D721Med (cell line): ENCODE data around the gene HTT-AS.
A peak's percentile ranks its signal among the peaks of the same experiment; 100 is the strongest.

Source experiments
- DNase-seq: peaks from one replicate; pipeline ENCODE4 v3.0.0; 2011; ENCODE audit warnings: low spot score; ENCODE audit not compliant: insufficient read length
- FAIRE-seq: peaks from 2 replicates; lab custom pipeline; 2011; peaks lifted over from hg19 to GRCh38; lab: Jason Lieb, UNC
- TF ChIP-seq, protein P1 (sequence below): IDR thresholded peaks from 2 replicates; pipeline ENCODE4 v1.5.1; 2012; ENCODE audit warnings: mild to moderate bottlenecking, control low read depth; ENCODE audit not compliant: insufficient read depth; ENCODE audit errors: missing control alignments

The HTT-AS gene

DNA sequence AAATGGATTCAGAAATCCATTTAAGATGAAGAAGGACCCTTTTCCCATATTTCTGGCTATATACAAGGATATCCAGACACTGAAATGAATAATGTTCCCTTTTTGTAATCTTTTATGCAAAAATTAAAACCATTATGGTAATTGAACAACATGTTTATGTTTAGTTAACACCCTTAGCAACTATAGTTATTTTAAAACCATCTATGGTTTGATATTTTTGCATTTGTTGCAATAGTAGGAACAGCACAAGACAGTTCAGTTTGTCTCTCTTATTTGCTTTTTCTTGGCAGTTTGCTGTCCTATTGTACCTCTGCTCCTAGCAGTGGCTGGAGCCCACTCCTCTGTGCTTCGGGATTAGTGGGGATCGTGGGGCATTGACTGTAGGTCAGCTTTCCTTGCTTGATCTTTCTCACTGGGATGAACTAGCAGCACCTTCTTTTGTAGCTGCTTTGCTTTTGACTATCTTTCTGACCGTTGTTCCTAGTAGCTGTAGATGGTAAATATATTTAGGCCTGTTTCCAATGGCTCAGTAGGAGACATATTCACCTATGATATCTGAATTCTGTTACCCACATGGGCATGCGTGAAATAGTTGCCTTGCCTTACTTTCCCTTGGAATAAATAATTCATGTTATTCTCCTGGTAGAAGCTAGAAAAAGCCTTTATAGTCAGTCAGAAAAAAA is 12.9 kb upstream of the HTT-AS start:
- FAIRE-seq (no peak), DNase-seq (no peak)
- TF ChIP-seq, protein P1, sequence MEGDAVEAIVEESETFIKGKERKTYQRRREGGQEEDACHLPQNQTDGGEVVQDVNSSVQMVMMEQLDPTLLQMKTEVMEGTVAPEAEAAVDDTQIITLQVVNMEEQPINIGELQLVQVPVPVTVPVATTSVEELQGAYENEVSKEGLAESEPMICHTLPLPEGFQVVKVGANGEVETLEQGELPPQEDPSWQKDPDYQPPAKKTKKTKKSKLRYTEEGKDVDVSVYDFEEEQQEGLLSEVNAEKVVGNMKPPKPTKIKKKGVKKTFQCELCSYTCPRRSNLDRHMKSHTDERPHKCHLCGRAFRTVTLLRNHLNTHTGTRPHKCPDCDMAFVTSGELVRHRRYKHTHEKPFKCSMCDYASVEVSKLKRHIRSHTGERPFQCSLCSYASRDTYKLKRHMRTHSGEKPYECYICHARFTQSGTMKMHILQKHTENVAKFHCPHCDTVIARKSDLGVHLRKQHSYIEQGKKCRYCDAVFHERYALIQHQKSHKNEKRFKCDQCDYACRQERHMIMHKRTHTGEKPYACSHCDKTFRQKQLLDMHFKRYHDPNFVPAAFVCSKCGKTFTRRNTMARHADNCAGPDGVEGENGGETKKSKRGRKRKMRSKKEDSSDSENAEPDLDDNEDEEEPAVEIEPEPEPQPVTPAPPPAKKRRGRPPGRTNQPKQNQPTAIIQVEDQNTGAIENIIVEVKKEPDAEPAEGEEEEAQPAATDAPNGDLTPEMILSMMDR = no peak

DNA sequence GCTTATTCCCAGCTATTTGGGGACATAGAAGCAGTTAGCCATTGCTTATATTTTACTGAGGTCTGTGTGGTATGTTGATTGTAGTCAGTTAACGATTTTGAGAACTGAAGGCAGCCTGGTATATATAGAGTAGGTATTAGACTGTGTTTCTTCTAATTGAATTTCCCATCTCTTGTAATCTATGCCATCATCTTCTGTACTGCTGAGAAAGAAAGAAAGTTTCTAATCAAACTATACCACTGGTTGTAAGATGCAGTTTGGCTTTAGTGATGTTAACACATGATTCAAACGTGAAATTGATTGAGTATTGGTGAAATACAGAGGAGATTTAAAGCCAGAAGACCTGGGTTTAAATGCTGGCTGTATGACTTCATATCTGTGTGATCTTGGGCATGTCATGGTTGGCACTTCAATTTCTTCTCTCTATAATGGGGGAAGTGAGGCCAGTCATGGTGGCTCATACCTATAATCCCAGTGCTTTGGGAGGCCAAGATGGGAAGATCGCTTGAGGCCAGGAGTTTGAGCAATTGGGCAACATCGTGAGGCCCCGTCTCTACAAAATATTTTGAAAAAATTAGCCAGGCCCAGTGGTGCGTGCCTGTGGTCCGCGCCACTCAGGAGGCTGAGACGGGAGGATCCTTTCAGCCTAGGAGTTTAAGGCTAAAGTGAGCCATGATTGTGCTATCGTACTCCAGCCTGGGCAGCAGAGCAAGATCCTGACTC is 11.8 kb upstream of the HTT-AS start:
- no peak for DNase-seq
- TF ChIP-seq, protein P1 = no peak
- peak; percentile 11 for FAIRE-seq

DNA sequence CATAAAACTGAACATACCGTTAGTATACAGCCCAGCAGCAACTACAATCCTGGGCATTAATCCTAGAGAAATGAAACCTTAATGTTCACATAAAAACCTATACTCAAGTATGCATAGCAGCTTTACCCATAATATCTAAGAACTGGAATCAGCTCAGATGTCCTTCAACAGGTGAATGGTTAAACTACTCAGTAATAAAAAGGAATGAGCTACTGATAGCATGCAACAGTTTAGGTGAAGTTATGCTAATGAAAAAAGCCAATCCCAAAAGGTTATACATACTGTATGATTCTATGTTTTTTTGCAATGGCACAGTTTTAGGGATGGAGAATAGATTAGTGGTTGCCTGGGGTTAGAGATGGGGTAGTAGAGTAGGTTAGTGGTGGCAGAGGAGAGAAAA is 9.4 kb upstream of the HTT-AS start:
- DNase-seq (no peak), FAIRE-seq (no peak)
- TF ChIP-seq, protein P1 = no peak

DNA sequence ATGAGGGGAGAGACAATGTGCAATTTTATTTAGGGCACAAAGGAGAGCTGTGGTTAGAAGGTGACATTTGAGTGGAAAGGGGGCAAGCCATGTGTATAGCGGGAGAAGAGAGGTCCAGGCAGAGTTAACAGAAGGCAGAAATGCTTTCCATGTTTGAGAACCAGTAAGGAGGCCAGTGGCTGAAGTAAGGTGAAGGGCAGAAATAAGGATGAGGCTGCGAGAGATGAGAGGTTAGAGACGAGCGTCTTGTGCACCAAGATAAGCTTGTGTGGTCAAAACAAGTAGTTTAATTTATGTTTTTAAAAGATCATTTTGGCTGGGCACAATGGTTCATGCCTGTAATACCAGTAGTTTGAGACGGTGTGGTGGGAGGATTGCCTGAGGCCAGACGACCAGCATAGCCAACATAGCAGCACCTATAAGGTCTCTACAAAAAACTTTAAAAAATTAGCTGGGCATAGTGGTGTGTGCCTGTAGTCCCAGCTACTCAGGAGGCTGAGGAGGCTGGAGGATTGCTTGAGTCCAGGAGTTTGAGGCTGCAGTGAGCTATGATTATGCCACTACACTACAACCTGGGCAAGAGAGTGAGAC is 8.7 kb upstream of the HTT-AS start:
- DNase-seq = no peak
- TF ChIP-seq, protein P1 = no peak
- no peak for FAIRE-seq

DNA sequence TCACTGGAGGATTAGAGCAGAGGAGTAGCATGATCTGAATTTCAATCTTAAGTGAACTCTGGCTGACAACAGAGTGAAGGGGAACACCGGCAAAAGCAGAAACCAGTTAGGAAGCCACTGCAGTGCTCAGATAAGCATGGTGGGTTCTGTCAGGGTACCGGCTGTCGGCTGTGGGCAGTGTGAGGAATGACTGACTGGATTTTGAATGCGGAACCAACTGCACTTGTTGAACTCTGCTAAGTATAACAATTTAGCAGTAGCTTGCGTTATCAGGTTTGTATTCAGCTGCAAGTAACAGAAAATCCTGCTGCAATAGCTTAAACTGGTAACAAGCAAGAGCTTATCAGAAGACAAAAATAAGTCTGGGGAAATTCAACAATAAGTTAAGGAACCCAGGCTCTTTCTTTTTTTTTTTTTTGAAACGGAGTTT is 5.4 kb upstream of the HTT-AS start:
- no peak for DNase-seq
- FAIRE-seq = no peak
- TF ChIP-seq, protein P1 = no peak

DNA sequence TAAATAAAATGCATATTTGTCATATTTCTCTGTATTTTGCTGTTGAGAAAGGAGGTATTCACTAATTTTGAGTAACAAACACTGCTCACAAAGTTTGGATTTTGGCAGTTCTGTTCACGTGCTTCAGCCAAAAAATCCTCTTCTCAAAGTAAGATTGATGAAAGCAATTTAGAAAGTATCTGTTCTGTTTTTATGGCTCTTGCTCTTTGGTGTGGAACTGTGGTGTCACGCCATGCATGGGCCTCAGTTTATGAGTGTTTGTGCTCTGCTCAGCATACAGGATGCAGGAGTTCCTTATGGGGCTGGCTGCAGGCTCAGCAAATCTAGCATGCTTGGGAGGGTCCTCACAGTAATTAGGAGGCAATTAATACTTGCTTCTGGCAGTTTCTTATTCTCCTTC is 3.5 kb upstream of the HTT-AS start:
- FAIRE-seq (no peak), DNase-seq (no peak)
- TF ChIP-seq, protein P1 = no peak

DNA sequence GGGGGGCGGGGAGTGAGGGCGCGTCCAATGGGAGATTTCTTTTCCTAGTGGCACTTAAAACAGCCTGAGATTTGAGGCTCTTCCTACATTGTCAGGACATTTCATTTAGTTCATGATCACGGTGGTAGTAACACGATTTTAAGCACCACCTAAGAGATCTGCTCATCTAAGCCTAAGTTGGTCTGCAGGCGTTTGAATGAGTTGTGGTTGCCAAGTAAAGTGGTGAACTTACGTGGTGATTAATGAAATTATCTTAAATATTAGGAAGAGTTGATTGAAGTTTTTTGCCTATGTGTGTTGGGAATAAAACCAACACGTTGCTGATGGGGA is 1.3 kb upstream of the HTT-AS start:
- TF ChIP-seq, protein P1 = no peak
- FAIRE-seq (no peak), DNase-seq (no peak)
